Activated CD8-positive, alpha-beta memory T cell treated with anti-CD3 and anti-CD28 coated beads for 36 hours (primary cell): Measurements from ENCODE around the gene ABCA2. TPM values are rescaled to one million over a fixed set of nuclear protein-coding genes. Genes with fewer than 3 reads are reported as not detected.

Source experiments
- CTCF ChIA-PET: fragments of 350-600 bp; sonication (Branson Sonifier 250); formaldehyde crosslinking; loops from one replicate; lab custom pipeline; 2021; ENCODE audit warnings: antibody characterized with exemption; lab: Charles Lee
- POLR2A ChIA-PET: fragments of 350-600 bp; sonication (Branson Sonifier 250); formaldehyde crosslinking; loops from one replicate; lab custom pipeline; 2021; ENCODE audit warnings: antibody characterized with exemption; lab: Charles Lee
- total RNA-seq, 2 experiments: library from RNA; stranded (reverse); gene quantifications; one replicate each; pipeline ENCODE4 v1.2.3, GENCODE V29; 2021

Gene ABCA2
- total RNA-seq, 2 experiments from 2014 or later, result 9.8 to 10.3 TPM

- CTCF ChIA-PET, result interaction anchor here (0.7 to 1.3 kb wide), 2 partner anchors 13 to 17 kb away, joined by 3 read pairs; no protein-coding TSS in a partner anchor
- POLR2A ChIA-PET, result interaction anchor here (0.9 kb wide), 1 partner anchor 22 kb away, joined by 3 read pairs; no protein-coding TSS in a partner anchor
Observed at GRCh38 chr9:136960938-136961275, 67.1 kb downstream of the ABCA2 start.

DNA sequence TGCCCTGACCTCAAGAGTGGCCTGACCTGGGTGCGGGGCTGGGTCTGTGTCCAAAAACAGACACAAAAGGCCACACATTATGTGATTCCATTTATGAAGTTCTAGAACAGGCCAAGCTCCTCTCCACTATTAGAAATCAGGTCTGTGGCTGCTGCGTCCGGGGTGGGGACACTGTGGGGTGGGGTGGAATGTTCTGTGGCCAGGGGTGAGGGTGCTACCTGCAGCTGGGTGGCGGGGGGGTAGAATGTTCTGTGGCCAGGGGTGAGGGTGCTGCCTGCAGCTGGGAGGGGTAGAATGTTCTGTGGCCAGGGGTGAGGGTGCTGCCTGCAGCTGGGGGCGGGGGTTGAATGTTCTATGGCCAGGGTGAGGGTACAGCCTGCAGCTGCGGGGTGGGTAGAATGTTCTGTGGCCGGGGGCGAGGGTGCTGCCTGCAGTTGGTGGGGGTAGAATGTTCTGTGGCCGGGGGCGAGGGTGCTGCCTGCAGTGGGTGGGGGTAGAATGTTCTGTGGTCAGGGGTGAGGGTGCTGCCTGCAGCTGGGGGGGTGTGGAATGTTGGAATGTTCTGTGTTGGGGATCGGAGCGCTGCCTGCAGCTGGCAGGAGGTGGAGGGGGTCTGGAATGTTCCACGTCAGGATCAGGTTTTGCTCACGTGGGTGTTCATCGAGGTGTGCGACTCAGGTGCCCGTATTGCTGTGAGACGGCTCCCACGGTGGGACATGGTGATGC, 67.7 kb downstream of the ABCA2 start:
- ChIA-PET POLR2A (interaction anchor here (0.5 to 0.9 kb wide), 2 partner anchors 21 to 84 kb away, joined by 3 read pairs; no protein-coding TSS in a partner anchor), CTCF (interaction anchor here (0.7 to 1.3 kb wide), 3 partner anchors 16 to 75 kb away, joined by 3 to 4 read pairs (median 4); no protein-coding TSS in a partner anchor)

- ChIA-PET CTCF (interaction anchor here (0.7 to 1.7 kb wide), 4 partner anchors 17 to 117 kb away, joined by 3 to 5 read pairs (median 4); partner anchors contain the start of gene FUT7), POLR2A (no interaction called here)
Observed at GRCh38 chr9:136958898-136959850, 68.9 kb downstream of the ABCA2 start.

- POLR2A ChIA-PET, result no interaction called here
- CTCF ChIA-PET, result interaction anchor here (1.7 kb wide), 1 partner anchor 73 kb away, joined by 5 read pairs; the partner anchor contains the start of gene FUT7
Observed at GRCh38 chr9:136958473-136958872, 69.6 kb downstream of the ABCA2 start.

DNA sequence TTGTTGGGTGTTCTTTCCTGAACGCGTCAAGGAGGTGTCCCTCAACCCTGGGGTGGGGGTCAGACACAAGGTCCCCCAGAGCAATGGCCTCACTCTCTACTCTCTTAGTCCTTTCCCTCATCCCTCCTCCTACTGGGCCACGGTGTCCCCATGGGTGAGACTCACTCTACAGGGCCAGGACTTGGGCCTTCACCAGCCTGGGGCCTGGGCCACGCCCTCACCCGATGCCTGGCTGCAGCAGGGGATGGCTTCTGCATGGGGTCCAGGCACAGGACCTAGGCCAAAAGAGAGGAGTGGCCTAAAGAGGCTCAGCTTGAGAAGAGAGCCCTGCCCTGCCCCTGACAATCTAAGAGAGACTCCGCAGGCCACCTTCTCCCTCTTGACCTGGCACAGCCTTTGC, 70.1 kb downstream of the ABCA2 start:
- POLR2A ChIA-PET, result no interaction called here
- CTCF ChIA-PET, result interaction anchor here (1.7 kb wide), 1 partner anchor 74 kb away, joined by 5 read pairs; the partner anchor contains the start of gene FUT7

GRCh38 chr9:136957461-136957860, 70.6 kb downstream of the ABCA2 start:
- ChIA-PET CTCF (no interaction called here), POLR2A (no interaction called here)

Other genes with a start within 250 kb of the ABCA2 start
- 10 to 100 TPM; 48.4 to 53.3 TPM for gene TMEM141, start 236.9 kb downstream of the ABCA2 start, total RNA-seq
- under 1 TPM in 1 of 2 experiments, not detected in 1; 0.46 TPM for gene CCDC183, start 231.9 kb downstream of the ABCA2 start, total RNA-seq
- gene RABL6, start 220.3 kb downstream of the ABCA2 start, total RNA-seq, result 100 to 1,000 TPM; 101 to 106 TPM
- gene AJM1, start 185.8 kb downstream of the ABCA2 start, total RNA-seq, result 1 to 10 TPM; 3.8 to 3.9 TPM
- 100 to 1,000 TPM; 104 to 105 TPM for gene PHPT1, start 178.8 kb downstream of the ABCA2 start, total RNA-seq
- 10 to 100 TPM; 14.1 to 15.3 TPM for gene MAMDC4, start 175.9 kb downstream of the ABCA2 start, total RNA-seq
- 100 to 1,000 TPM; 320 to 322 TPM for gene EDF1, start 161.9 kb downstream of the ABCA2 start, total RNA-seq
- 10 to 100 TPM; 48.1 to 55.0 TPM for gene TRAF2, start 141.7 kb downstream of the ABCA2 start, total RNA-seq
- gene FBXW5, start 83.5 kb downstream of the ABCA2 start, total RNA-seq, result 10 to 100 TPM; 81.2 to 82.1 TPM
- gene C8G, start 83.0 kb downstream of the ABCA2 start, total RNA-seq, result under 1 TPM in 1 of 2 experiments, not detected in 1; 0.69 TPM
- under 1 TPM; 0.73 to 0.89 TPM for gene LCN12, start 76.0 kb downstream of the ABCA2 start, total RNA-seq
- not detected for gene PTGDS, start 50.7 kb downstream of the ABCA2 start, total RNA-seq
- under 1 TPM in 1 of 2 experiments, not detected in 1; 0.10 TPM for gene LCNL1, start 45.2 kb downstream of the ABCA2 start, total RNA-seq
- gene PAXX, start 35.8 kb downstream of the ABCA2 start, total RNA-seq, result 10 to 100 TPM; 66.9 to 74.6 TPM
- not detected for gene CLIC3, start 31.7 kb downstream of the ABCA2 start, total RNA-seq
- gene FUT7, start 3.9 kb upstream of the ABCA2 start, total RNA-seq, result under 1 TPM in 1 of 2 experiments, not detected in 1; 0.06 TPM
- 10 to 100 TPM; 28.2 to 31.4 TPM for gene NPDC1, start 17.9 kb upstream of the ABCA2 start, total RNA-seq
- not detected for gene ENTPD2, start 25.8 kb upstream of the ABCA2 start, total RNA-seq
- gene SAPCD2, start 42.3 kb upstream of the ABCA2 start, total RNA-seq, result 10 to 100 TPM; 16.4 to 16.5 TPM
- 10 to 100 TPM; 27.2 to 29.6 TPM for gene UAP1L1, start 49.3 kb upstream of the ABCA2 start, total RNA-seq
- gene MAN1B1, start 58.7 kb upstream of the ABCA2 start, total RNA-seq, result 10 to 100 TPM; 30.0 to 34.1 TPM
- gene DPP7, start 86.5 kb upstream of the ABCA2 start, total RNA-seq, result 100 to 1,000 TPM; 323 to 333 TPM
- gene GRIN1, start 110.9 kb upstream of the ABCA2 start, total RNA-seq, result under 1 TPM in 1 of 2 experiments, not detected in 1; 0.06 TPM
- gene LRRC26, start 141.8 kb upstream of the ABCA2 start, total RNA-seq, result not detected
- not detected for gene TMEM210, start 143.8 kb upstream of the ABCA2 start, total RNA-seq
- gene ANAPC2, start 160.3 kb upstream of the ABCA2 start, total RNA-seq, result 10 to 100 TPM; 49.1 to 51.8 TPM
- 100 to 1,000 TPM; 103 TPM for gene SSNA1, start 160.4 kb upstream of the ABCA2 start, total RNA-seq
- gene TPRN, start 172.5 kb upstream of the ABCA2 start, total RNA-seq, result 10 to 100 TPM; 11.1 to 11.9 TPM
- 10 to 100 TPM; 47.0 to 47.1 TPM for gene TMEM203, start 177.4 kb upstream of the ABCA2 start, total RNA-seq
- gene NDOR1, start 177.5 kb upstream of the ABCA2 start, total RNA-seq, result 10 to 100 TPM; 43.7 to 44.6 TPM
- gene RNF208, start 194.0 kb upstream of the ABCA2 start, total RNA-seq, result 1 to 10 TPM; 3.0 to 4.1 TPM
- under 1 TPM in 1 of 2 experiments, not detected in 1; 0.23 TPM for gene CYSRT1, start 196.9 kb upstream of the ABCA2 start, total RNA-seq
- gene RNF224, start 199.3 kb upstream of the ABCA2 start, total RNA-seq, result not detected
- gene SLC34A3, start 202.7 kb upstream of the ABCA2 start, total RNA-seq, result not detected
- gene TUBB4B, start 213.1 kb upstream of the ABCA2 start, total RNA-seq, result 100 to 1,000 TPM; 315 to 323 TPM
- gene STPG3, start 223.0 kb upstream of the ABCA2 start, total RNA-seq, result not detected
- 10 to 100 TPM; 67.0 to 70.9 TPM for gene NELFB, start 227.1 kb upstream of the ABCA2 start, total RNA-seq
- 1 to 10 TPM; 4.8 TPM for gene TOR4A, start 249.5 kb upstream of the ABCA2 start, total RNA-seq